ENCODE results near the gene C19orf85. TPM values are rescaled to one million over a fixed set of nuclear protein-coding genes. Genes with fewer than 3 reads are reported as not detected.

Gene C19orf85
- polyA plus RNA-seq, 1 of the 3 experiments (the other 2 are of a cell fraction): not detected

- Histone ChIP-seq H3K79me2 (ENCODE audit: insufficient read depth) (peaks cover 12% of the 10 kb centered on the region; the same call in 1 of the 2 replicates), H3F3A (replicated peaks; ENCODE audit: insufficient read depth) (peaks cover 23% of the 10 kb centered on the region)
- 70% methylated on average over 12 of the region's 15 CpGs for WGBS (ENCODE audit: low lambda C conversion rate)
Observed at GRCh38 chr19:55463583-55464031, 944 bp downstream of the C19orf85 start.

More at GRCh38 chr19:55463583-55464031, 944 bp downstream of the C19orf85 start:
- Histone ChIP-seq H3K27ac (ENCODE audit: low read depth in 2 of 2, low read length in 1 of 2) (no peak overlapping the region), H3K27me3 (ENCODE audit: insufficient read depth) (no peaks in the 10 kb centered on the region), H3K9me3 (no peaks in the 10 kb centered on the region), H3K4me2 (no peak overlapping the region), H3K4me3 (ENCODE audit: low read depth in 2 of 2, low read length in 1 of 2) (no peak overlapping the region), H2AFZ (ENCODE audit: low read depth) (no peak overlapping the region), H3K36me3 (replicated peaks in 1 of 2; ENCODE audit: control insufficient read depth in 1 of 2, insufficient read depth in 2 of 2, low read length in 1 of 2) (no peaks in the 10 kb centered on the region), H3K9ac (no peak overlapping the region), H3K4me1 (ENCODE audit: control insufficient read depth in 1 of 2, insufficient read depth in 2 of 2, low read depth in 1 of 2, low read length in 1 of 2) (peaks cover 12 to 16% of the 10 kb centered on the region in 2 experiments; a peak in 2 of 4 replicates), H3K9me2 (no peaks in the 10 kb centered on the region), H4K20me1 (ENCODE audit: insufficient read depth) (no peaks in the 10 kb centered on the region)
- POLR2A ChIA-PET: no interaction called here
- CTCF ChIA-PET: interaction anchor here (0.5 to 1.4 kb wide), 3 partner anchors 10 to 40 kb away, joined by 3 to 8 read pairs (median 5); no protein-coding TSS in a partner anchor
- DNase-seq: no peak
- no peak for TF ChIP-seq EP300 (IDR thresholded peaks at IDR 0.05; ENCODE audit: borderline replicate concordance in 1 of 2, low read depth in 1 of 2, low read length in 1 of 2)
- TF ChIP-seq, protein P1, sequence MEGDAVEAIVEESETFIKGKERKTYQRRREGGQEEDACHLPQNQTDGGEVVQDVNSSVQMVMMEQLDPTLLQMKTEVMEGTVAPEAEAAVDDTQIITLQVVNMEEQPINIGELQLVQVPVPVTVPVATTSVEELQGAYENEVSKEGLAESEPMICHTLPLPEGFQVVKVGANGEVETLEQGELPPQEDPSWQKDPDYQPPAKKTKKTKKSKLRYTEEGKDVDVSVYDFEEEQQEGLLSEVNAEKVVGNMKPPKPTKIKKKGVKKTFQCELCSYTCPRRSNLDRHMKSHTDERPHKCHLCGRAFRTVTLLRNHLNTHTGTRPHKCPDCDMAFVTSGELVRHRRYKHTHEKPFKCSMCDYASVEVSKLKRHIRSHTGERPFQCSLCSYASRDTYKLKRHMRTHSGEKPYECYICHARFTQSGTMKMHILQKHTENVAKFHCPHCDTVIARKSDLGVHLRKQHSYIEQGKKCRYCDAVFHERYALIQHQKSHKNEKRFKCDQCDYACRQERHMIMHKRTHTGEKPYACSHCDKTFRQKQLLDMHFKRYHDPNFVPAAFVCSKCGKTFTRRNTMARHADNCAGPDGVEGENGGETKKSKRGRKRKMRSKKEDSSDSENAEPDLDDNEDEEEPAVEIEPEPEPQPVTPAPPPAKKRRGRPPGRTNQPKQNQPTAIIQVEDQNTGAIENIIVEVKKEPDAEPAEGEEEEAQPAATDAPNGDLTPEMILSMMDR (IDR thresholded peaks at IDR 0.05): no peak
- no peak for TF ChIP-seq RCOR1 (IDR thresholded peaks at IDR 0.05; ENCODE audit: low read length)
- no peak for TF ChIP-seq GATA2 (CRISPR knock-in tag; IDR thresholded peaks at IDR 0.05)
- TF ChIP-seq GABPA (IDR thresholded peaks at IDR 0.05; ENCODE audit: low read depth): no peak
- no peak for TF ChIP-seq SIN3A (IDR thresholded peaks at IDR 0.05; ENCODE audit: borderline replicate concordance, low read depth, low read length)
- no peak for TF ChIP-seq YY1 (IDR thresholded peaks at IDR 0.05; ENCODE audit: low read depth)
- no peak for TF ChIP-seq TCF12 (IDR thresholded peaks at IDR 0.05)
- no peak for TF ChIP-seq RFX5 (IDR thresholded peaks at IDR 0.05; ENCODE audit: low read length)
- TF ChIP-seq, protein P2, sequence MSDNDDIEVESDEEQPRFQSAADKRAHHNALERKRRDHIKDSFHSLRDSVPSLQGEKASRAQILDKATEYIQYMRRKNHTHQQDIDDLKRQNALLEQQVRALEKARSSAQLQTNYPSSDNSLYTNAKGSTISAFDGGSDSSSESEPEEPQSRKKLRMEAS (IDR thresholded peaks at IDR 0.05; ENCODE audit: low read depth): no peak
- TF ChIP-seq, protein P3, sequence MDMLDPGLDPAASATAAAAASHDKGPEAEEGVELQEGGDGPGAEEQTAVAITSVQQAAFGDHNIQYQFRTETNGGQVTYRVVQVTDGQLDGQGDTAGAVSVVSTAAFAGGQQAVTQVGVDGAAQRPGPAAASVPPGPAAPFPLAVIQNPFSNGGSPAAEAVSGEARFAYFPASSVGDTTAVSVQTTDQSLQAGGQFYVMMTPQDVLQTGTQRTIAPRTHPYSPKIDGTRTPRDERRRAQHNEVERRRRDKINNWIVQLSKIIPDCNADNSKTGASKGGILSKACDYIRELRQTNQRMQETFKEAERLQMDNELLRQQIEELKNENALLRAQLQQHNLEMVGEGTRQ (IDR thresholded peaks at IDR 0.05; ENCODE audit: borderline replicate concordance, low read depth, low read length): no peak
- TF ChIP-seq NRF1 (IDR thresholded peaks at IDR 0.05; ENCODE audit: low read depth, low read length): no peak
- TF ChIP-seq, protein P4, sequence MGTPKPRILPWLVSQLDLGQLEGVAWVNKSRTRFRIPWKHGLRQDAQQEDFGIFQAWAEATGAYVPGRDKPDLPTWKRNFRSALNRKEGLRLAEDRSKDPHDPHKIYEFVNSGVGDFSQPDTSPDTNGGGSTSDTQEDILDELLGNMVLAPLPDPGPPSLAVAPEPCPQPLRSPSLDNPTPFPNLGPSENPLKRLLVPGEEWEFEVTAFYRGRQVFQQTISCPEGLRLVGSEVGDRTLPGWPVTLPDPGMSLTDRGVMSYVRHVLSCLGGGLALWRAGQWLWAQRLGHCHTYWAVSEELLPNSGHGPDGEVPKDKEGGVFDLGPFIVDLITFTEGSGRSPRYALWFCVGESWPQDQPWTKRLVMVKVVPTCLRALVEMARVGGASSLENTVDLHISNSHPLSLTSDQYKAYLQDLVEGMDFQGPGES (IDR thresholded peaks at IDR 0.05; ENCODE audit: low read depth, low read length): no peak
- TF ChIP-seq TAF1 (IDR thresholded peaks at IDR 0.05; ENCODE audit: borderline replicate concordance, low read depth, low read length): no peak
- no peak for TF ChIP-seq FOXJ3 (CRISPR knock-in tag; IDR thresholded peaks at IDR 0.05)
- no peak for TF ChIP-seq PBX3 (IDR thresholded peaks at IDR 0.05)
- TF ChIP-seq, protein P5, sequence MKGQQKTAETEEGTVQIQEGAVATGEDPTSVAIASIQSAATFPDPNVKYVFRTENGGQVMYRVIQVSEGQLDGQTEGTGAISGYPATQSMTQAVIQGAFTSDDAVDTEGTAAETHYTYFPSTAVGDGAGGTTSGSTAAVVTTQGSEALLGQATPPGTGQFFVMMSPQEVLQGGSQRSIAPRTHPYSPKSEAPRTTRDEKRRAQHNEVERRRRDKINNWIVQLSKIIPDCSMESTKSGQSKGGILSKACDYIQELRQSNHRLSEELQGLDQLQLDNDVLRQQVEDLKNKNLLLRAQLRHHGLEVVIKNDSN (IDR thresholded peaks at IDR 0.05; ENCODE audit: borderline replicate concordance, low read depth): no peak
- TF ChIP-seq MXI1 (IDR thresholded peaks at IDR 0.05; ENCODE audit: low read depth, low read length): no peak
- TF ChIP-seq ELF1 (IDR thresholded peaks at IDR 0.05): no peak
- no peak for TF ChIP-seq SMC3 (IDR thresholded peaks at IDR 0.05; ENCODE audit: low read depth, low read length)

Measured in SK-N-SH (cell line).